Loucy (cell line): Measurements from ENCODE around the gene HASPIN.

ENCODE experiments used
- CTCF ChIP-seq: fragments of 200-600 bp; sonication (generic); conservative IDR thresholded peaks from 2 replicates; pipeline ENCODE4 v1.5.1; 2014; ENCODE audit warnings: mild to moderate bottlenecking, antibody characterized with exemption, low read length
- EZH2phosphoT487 ChIP-seq: fragments of 200-600 bp; IDR thresholded peaks from 2 replicates; pipeline ENCODE4 v1.6.1; 2018; ENCODE audit warnings: antibody characterized with exemption, mild to moderate bottlenecking, moderate library complexity, borderline replicate concordance

GRCh38 chr17:3753624-3754023 lies 29.9 kb downstream of the HASPIN start:
- TF ChIP-seq CTCF (no peak), EZH2phosphoT487 (no peak)
